SH-SY5Y (cell line): ENCODE data around the gene SHF.

Experiments used
- GATA2 ChIP-seq: IDR thresholded peaks from 2 replicates; pipeline ENCODE4 v1.6.1; 2011; ENCODE audit warnings: mild to moderate bottlenecking, low read depth, low read length
- GATA3 ChIP-seq: IDR thresholded peaks from 2 replicates; pipeline ENCODE4 v1.6.1; 2011; ENCODE audit warnings: low read depth, mild to moderate bottlenecking, low read length, moderate library complexity

The SHF gene

GRCh38 chr15:45148076-45149059 is 39.4 kb downstream of the SHF start:
- TF ChIP-seq GATA2 (no peak), GATA3 (no peak)

DNA sequence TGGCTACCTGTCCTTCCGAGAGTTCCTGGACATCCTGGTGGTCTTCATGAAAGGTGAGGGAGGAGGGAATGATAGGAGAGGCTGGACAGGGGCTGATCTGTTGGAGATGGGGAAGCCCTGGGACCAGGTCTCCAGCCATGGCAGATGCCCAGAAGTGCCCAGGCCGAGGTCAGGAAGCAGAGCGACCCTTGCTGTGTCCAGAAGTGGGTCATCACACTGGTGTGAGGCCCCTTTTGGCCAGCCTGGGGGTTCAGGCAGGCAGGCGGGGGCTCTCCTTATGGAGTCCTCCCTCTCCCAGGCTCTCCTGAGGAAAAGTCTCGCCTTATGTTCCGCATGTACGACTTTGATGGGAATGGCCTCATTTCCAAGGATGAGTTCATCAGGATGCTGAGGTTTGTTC is 40.2 kb downstream of the SHF start:
- TF ChIP-seq GATA3 (no peak), GATA2 (no peak)

- no peak for TF ChIP-seq GATA3
These were observed 41.4 kb downstream of the SHF start for GRCh38 chr15:45146405-45146804.

DNA sequence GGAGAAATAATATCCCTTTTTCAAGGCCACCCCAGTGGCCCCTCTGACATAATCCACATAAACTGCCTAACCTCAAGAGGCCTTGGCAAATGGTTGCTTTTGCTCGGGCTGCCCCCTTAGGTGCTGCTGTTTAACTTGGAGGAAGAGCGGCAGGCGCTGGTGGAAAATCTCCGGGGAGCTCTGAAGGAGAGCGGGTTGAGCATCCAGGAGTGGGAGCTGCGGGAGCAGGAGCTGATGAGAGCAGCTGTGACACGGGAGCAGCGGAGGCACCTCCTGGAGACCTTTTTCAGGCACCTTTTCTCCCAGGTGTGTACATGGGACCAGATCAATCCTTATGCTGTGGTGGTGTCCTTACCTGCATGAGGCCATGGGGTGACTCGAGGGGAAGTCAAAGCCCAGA is 43.0 kb downstream of the SHF start:
- TF ChIP-seq GATA2 = no peak
- TF ChIP-seq GATA3 = no peak

- no peak for TF ChIP-seq GATA3
These were observed 43.8 kb downstream of the SHF start for GRCh38 chr15:45143946-45144345.

GRCh38 chr15:45143056-45143455 is 44.7 kb downstream of the SHF start:
- TF ChIP-seq GATA2 (no peak), GATA3 (no peak)

- TF ChIP-seq GATA2 (no peak), GATA3 (no peak)
These were observed 46.4 kb downstream of the SHF start for GRCh38 chr15:45141386-45141785.

DNA sequence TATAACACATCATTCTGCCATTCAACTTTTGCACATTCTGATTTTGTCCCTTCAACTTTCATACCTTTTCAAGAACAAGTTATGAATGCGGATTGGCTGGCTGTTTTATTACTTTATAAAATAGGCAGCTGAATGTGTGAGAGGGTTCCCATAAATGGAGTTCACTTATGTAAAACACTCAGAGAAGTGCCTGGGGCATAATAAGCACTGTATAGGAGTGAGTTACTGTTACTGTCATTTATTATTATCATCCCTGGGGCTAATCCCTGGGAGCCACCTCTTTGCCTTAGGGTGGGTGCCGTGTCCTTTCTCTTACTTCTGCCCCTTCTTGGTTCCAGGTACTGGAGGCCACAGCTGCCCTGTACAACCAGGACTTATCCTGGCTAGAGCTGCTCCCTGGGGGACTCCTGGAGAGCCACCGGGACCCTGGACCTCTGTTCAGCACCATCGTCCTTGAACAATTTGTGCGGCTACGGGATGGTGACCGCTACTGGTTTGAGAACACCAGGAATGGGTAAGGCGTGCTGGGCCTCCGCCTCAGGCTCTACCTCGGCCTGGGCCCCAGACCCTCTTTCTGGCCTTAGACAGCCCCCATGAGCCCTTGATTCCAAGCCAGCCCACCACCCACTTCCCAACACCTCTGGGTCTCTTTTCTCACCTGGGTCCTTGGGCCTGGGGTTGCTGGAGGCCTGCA is 47.1 kb downstream of the SHF start:
- TF ChIP-seq GATA2 (no peak), GATA3 (no peak)

DNA sequence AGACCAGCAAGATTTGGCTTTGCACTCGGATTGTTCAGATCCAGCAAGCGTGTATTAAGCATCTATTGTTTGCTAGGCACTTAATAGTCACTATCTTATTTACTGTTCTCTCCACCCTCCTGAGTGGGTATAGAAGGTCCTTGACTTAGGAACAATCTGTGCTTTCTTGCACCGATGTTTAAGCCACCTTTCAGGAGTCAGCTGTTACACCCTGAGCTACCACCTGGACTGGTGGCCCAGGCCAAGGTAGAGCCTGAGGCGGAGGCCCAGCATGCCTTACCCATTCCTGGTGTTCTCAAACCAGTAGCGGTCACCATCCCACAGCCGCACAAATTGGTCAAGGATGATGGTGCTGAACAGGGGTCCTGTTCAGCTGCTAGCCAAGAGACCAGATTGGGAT is 48.0 kb downstream of the SHF start:
- TF ChIP-seq GATA3 (no peak), GATA2 (no peak)

DNA sequence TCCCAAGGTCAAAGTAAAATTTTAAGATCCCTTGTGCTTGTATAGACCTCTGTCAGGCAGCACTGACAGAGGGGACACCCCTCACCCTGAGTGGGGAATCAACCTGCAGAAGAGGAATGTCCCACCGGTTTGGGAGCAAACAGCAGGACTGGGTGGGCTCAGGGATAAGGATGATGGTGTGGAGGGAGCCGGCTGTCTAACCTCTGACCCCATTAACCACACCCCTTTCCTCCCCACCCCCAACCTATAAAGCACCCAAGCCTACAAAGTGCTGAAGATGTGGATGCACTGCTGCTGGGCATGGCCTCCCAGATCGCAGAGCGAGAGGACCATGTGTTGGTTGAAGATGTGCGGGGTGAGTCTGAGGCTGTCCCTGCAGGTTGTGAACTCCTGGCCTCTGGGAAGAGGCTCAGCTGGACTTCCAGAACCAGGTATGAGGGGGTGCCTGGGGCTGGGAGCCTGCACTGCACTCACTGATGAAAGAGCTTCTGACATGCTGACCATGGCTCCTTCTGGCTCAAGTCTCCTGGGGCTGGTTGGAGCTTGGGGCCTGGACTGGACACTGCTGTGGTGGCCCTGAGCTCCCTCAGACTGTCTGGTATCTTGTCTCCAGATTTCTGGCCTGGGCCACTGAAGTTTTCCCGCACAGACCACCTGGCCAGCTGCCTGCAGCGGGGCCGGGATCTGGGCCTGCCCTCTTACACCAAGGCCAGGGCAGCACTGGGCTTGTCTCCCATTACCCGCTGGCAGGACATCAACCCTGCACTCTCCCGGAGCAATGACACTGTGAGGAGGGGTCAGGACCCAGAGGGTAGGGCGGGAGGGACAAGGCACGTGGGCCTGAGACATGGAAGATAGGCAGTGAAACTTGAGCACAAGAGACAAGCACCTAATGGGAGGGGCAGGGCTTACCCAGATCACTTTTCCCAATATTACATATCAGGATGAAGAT is 48.7 kb downstream of the SHF start:
- no peak for TF ChIP-seq GATA3
- TF ChIP-seq GATA2 = no peak

DNA sequence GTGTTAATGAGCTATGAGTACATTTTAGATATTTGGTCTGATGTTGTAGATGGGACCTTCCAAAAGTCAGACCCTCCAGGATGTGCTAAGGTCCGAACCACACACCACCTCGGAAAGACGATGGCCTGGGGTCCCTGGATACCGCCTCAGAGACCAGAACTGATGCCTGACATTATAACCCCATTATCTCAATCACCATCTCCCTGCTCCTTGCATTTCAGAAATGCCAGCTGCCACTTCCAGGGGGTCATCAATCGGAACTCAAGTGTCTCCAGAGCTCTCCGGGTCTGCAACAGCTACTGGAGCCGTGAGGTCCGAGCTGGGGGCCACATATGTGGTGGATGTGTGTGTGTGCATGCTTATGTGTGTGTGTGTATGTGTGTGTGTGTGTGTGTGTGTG is 50.1 kb downstream of the SHF start:
- TF ChIP-seq GATA2 (peak; percentile 70), GATA3 (no peak)

GRCh38 chr15:45136378-45136764 is 51.4 kb downstream of the SHF start:
- TF ChIP-seq GATA2 = no peak
- TF ChIP-seq GATA3 = no peak

DNA sequence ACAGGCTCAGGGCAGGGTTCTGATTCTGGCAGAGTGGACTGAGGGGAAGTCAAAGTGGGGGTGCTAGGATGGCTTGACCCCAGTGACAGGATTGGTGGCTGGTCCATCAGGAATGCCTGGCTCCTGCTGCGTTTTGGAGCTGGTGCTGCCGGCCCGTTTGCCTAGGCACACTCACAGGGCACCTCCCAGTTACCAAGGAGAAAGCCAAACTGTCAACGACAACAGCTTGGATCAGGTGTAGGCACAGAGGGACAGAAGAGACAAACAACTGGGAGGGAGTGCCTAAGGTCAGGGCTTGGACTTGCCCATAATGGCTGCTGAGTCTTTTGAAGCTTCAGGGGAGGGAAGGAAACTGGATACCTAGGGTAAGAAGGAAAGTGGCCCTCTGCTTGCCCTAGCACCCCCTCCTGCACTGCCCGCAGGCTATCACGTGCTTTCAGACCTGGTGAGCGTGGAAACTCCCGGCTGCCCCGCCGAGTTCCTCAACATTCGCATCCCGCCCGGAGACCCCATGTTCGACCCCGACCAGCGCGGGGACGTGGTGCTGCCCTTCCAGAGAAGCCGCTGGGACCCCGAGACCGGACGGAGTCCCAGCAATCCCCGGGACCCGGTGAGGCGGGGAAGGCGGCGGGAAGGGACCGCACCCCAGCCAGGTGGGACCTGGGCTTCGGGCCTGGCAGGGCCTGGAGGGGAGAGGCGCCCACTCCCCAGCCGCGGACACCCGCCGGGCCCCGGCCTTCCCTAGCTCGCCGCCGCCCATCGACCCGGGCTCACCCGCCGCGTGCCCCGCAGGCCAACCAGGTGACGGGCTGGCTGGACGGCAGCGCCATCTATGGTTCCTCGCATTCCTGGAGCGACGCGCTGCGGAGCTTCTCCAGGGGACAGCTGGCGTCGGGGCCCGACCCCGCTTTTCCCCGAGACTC is 52.8 kb downstream of the SHF start:
- TF ChIP-seq GATA2 (no peak), GATA3 (no peak)
